HEK293 (cell line): ENCODE results near the gene LRCH1.

Experiments
- GLI4 ChIP-seq: fragments of 450-650 bp; formaldehyde crosslinking; IDR thresholded peaks from 2 replicates; pipeline ENCODE4 v1.5.1; 2016; ENCODE audit warnings: missing biosample characterization, missing genetic modification characterization
- MZF1 ChIP-seq: fragments of 450-650 bp; formaldehyde crosslinking; IDR thresholded peaks from 2 replicates; pipeline ENCODE4 v1.5.1; 2017; ENCODE audit warnings: missing biosample characterization, missing genetic modification characterization, borderline replicate concordance
- REST ChIP-seq: fragments of 450-650 bp; formaldehyde crosslinking; IDR thresholded peaks from 2 replicates; pipeline ENCODE4 v1.5.1; 2016; ENCODE audit warnings: missing biosample characterization, missing genetic modification characterization
- TCF7L2 ChIP-seq: IDR thresholded peaks from 2 replicates; pipeline ENCODE4 v1.6.1; 2011; ENCODE audit warnings: low read depth, mild to moderate bottlenecking, inconsistent platforms, low read length, moderate library complexity, borderline replicate concordance
- ZEB2 ChIP-seq: fragments of 450-650 bp; formaldehyde crosslinking; IDR thresholded peaks from 2 replicates; pipeline ENCODE4 v1.5.1; 2016; ENCODE audit warnings: missing biosample characterization, missing genetic modification characterization
- ZNF571 ChIP-seq: fragments of 450-650 bp; formaldehyde crosslinking; IDR thresholded peaks from 2 replicates; pipeline ENCODE4 v1.5.0; 2017; ENCODE audit warnings: missing biosample characterization, missing genetic modification characterization
- ZSCAN4 ChIP-seq: fragments of 450-650 bp; formaldehyde crosslinking; IDR thresholded peaks from 2 replicates; pipeline ENCODE4 v1.5.1; 2017; ENCODE audit warnings: missing biosample characterization, missing genetic modification characterization
- TF ChIP-seq, protein P1 (sequence below): fragments of 450-650 bp; formaldehyde crosslinking; IDR thresholded peaks from 2 replicates; pipeline ENCODE4 v1.5.1; 2016; ENCODE audit warnings: missing biosample characterization, missing genetic modification characterization
- TF ChIP-seq, protein P2 (sequence below): fragments of 450-650 bp; formaldehyde crosslinking; conservative IDR thresholded peaks from 2 replicates; pipeline ENCODE4 v1.5.1; 2016; ENCODE audit warnings: low read depth, missing biosample characterization, missing genetic modification characterization
- TF ChIP-seq, protein P3 (sequence below): fragments of 450-650 bp; formaldehyde crosslinking; IDR thresholded peaks from 2 replicates; pipeline ENCODE4 v1.5.1; 2016; ENCODE audit warnings: missing biosample characterization, missing genetic modification characterization
- TF ChIP-seq, protein P4 (sequence below): fragments of 450-650 bp; formaldehyde crosslinking; optimal IDR thresholded peaks from 2 replicates; pipeline ENCODE3; 2016; ENCODE audit warnings: missing biosample characterization, mild to moderate bottlenecking, missing genetic modification characterization

GRCh38 chr13:46600943-46601311 is 48.0 kb downstream of the LRCH1 start:
- no peak for TF ChIP-seq MZF1 (tag by site-specific recombination)
- TF ChIP-seq, protein P1, sequence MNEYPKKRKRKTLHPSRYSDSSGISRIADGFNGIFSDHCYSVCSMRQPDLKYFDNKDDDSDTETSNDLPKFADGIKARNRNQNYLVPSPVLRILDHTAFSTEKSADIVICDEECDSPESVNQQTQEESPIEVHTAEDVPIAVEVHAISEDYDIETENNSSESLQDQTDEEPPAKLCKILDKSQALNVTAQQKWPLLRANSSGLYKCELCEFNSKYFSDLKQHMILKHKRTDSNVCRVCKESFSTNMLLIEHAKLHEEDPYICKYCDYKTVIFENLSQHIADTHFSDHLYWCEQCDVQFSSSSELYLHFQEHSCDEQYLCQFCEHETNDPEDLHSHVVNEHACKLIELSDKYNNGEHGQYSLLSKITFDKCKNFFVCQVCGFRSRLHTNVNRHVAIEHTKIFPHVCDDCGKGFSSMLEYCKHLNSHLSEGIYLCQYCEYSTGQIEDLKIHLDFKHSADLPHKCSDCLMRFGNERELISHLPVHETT (tag by site-specific recombination), result no peak
- TF ChIP-seq, protein P2, sequence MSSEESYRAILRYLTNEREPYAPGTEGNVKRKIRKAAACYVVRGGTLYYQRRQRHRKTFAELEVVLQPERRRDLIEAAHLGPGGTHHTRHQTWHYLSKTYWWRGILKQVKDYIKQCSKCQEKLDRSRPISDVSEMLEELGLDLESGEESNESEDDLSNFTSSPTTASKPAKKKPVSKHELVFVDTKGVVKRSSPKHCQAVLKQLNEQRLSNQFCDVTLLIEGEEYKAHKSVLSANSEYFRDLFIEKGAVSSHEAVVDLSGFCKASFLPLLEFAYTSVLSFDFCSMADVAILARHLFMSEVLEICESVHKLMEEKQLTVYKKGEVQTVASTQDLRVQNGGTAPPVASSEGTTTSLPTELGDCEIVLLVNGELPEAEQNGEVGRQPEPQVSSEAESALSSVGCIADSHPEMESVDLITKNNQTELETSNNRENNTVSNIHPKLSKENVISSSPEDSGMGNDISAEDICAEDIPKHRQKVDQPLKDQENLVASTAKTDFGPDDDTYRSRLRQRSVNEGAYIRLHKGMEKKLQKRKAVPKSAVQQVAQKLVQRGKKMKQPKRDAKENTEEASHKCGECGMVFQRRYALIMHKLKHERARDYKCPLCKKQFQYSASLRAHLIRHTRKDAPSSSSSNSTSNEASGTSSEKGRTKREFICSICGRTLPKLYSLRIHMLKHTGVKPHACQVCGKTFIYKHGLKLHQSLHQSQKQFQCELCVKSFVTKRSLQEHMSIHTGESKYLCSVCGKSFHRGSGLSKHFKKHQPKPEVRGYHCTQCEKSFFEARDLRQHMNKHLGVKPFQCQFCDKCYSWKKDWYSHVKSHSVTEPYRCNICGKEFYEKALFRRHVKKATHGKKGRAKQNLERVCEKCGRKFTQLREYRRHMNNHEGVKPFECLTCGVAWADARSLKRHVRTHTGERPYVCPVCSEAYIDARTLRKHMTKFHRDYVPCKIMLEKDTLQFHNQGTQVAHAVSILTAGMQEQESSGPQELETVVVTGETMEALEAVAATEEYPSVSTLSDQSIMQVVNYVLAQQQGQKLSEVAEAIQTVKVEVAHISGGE (tag by site-specific recombination), result no peak
- TF ChIP-seq, protein P3, sequence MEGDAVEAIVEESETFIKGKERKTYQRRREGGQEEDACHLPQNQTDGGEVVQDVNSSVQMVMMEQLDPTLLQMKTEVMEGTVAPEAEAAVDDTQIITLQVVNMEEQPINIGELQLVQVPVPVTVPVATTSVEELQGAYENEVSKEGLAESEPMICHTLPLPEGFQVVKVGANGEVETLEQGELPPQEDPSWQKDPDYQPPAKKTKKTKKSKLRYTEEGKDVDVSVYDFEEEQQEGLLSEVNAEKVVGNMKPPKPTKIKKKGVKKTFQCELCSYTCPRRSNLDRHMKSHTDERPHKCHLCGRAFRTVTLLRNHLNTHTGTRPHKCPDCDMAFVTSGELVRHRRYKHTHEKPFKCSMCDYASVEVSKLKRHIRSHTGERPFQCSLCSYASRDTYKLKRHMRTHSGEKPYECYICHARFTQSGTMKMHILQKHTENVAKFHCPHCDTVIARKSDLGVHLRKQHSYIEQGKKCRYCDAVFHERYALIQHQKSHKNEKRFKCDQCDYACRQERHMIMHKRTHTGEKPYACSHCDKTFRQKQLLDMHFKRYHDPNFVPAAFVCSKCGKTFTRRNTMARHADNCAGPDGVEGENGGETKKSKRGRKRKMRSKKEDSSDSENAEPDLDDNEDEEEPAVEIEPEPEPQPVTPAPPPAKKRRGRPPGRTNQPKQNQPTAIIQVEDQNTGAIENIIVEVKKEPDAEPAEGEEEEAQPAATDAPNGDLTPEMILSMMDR, result no peak
- no peak for TF ChIP-seq REST (tag by site-specific recombination)
- TF ChIP-seq ZSCAN4 (tag by site-specific recombination), result no peak
- no peak for TF ChIP-seq TCF7L2
- TF ChIP-seq ZEB2, result no peak
- TF ChIP-seq GLI4 (tag by site-specific recombination), result no peak
- TF ChIP-seq ZNF571, result no peak
- TF ChIP-seq, protein P4, sequence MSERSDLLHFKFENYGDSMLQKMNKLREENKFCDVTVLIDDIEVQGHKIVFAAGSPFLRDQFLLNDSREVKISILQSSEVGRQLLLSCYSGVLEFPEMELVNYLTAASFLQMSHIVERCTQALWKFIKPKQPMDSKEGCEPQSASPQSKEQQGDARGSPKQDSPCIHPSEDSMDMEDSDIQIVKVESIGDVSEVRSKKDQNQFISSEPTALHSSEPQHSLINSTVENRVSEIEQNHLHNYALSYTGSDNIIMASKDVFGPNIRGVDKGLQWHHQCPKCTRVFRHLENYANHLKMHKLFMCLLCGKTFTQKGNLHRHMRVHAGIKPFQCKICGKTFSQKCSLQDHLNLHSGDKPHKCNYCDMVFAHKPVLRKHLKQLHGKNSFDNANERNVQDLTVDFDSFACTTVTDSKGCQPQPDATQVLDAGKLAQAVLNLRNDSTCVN (tag by site-specific recombination), result no peak
